LHCN-M2 (cell line): ENCODE results near the gene ATP2A3. TPM values are rescaled to one million over a fixed set of nuclear protein-coding genes. Genes with fewer than 3 reads are reported as not detected.

ENCODE experiments used
- DNase-seq: peaks from one replicate; pipeline ENCODE4 v3.0.0-alpha.2; 2012; ENCODE audit warnings: low read depth
- total RNA-seq: library from RNA; depleted of rRNA; stranded (reverse); fragments of >200 nt; gene quantifications from 2 replicates; pipeline ENCODE4 v1.2.3, GENCODE V29; 2014

Gene ATP2A3
- total RNA-seq, 1 experiment from 2014 or later: 3.8 TPM

GRCh38 chr17:3973495-3974137 is 9.4 kb upstream of the ATP2A3 start:
- DNase-seq: no peak

DNA sequence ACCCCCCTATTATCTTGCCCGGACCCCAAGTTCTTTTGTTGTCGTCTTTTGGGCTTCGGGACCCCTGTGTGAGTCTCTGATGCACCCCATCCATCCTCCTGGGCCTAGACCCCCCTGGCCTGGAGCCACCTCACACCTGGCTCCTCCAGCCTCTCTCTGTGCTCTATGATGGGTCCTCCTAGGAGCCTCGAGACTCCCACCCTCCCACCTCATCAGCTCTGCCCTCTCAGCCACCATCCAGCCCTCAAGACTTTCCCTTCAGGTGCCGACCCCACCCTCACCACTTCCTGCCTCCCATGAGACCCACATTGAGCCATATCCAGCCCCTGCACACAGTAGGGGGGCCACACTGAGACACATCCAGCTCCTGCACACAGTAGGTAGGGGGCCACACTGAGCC is 8.7 kb upstream of the ATP2A3 start:
- no peak for DNase-seq

DNA sequence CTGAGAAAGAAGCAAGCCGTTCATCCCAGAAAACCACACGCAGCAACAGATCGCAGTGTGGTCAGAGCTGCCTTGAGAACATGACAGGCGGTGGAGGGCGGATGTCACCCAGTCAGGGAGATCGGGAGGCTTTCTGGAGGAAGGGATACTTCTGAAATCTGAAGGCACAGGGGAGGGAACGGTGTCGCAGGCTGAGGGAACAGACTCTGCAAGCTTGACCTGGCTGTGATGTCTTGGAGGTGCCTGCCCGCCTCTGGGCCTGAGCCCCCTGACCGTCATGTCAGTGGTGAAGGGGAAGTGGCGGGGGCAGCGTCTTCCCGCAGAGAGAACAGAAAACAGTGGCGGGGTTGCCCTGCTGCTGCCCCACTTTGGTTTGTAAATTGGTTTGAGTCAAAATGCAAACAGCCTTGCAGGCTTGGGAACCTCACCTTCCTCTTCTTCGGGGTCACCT is 8.1 kb upstream of the ATP2A3 start:
- DNase-seq: no peak

DNA sequence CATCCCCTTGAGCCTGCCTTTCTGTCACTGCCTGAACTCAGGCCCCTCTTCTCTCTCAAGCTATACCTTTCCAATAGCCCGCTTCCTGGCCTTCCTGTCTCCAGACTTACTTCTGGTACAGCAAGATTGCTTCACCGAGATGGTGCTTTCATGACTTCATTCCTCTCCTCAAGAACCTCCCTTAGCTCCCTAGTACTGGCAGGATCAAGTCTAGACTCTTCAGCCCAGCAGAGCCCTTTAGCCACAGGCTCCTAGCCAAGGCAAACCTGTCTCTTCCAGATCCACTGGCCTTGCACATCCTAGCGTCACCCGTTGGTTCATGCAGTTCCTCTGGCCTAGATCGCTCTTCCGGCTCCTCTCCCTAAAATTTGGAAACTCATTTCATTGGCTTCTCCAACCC is 6.4 kb upstream of the ATP2A3 start:
- DNase-seq: no peak

GRCh38 chr17:3969963-3970362 is 5.7 kb upstream of the ATP2A3 start:
- no peak for DNase-seq

DNA sequence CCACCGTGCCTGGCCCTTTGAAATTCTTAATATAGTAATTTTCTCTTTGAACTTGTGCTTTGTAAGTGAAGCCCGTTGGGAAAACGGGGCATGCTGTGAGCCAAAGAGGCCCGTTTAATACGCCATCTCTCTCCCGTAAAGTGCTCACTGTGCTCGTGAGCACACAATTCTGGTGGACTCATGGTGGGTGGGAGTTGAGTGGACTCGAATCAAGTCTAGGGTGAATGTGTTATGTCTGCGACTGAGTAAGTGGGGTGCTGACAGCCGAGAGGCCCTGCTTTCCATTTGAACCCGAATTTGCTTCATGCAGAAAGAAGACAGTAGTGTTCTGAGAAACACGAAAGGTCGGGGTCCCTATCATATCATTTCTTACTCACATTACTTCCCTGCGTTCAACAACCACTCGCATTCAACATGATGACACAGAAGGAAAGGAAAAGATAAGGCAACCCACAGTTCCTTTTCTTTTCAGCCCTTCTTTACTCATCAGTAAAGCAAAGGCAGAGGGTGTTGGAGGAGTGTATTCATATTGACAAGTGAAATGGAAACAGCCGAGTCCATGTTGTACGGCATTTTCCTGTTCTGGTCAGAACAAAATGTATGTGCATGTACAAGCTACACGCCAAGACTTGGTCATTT is 4.8 kb upstream of the ATP2A3 start:
- DNase-seq: no peak

DNA sequence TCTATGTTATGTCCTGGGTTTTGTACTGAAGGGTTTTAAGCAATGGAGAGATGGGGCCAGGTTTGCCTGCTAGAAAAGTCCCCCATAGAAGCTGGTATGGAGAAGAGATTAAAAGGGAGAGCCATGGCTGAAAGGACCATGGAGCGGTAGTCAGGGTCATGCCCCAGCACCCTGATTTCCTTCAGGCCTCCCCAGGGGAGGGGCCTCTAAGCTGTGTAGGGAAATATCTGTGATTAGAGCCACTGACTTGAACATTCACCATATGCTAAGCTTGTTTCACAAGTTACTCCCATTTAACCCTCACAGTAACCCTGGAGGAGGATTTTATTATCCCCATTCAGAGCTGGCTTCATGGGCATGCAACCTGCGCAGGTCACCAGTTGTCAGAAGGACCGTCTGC is 3.8 kb upstream of the ATP2A3 start:
- no peak for DNase-seq

DNA sequence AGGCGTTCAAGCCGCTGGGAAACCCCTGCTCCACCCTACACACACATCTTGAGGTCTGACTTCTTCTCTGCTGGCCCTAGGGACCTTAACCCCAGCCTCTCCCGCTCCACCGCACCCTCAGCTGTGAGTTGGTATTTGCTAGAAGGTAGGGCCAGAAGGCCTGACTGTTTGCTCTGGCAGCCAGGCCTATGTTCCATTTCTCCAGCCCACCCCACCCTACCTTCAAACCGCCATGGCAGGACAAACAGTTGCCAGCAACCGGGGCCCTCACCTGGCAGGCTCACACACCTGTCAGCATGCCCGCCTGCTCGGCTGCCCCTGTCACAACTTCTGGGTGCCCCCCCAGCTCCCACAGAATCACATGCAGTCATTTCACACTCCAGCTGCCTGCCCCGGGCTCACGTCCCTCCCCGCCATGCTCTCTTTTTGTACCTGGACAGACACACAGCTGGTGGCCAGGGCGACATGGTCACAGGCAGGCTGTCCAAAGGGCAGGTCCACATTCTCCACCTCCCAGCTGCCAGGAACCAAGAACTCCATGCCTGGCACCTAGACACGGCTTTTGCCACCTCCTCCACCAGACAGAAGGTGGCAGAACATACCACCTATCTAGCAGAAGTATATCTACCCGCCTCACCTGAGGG is 2.6 kb upstream of the ATP2A3 start:
- DNase-seq: no peak

GRCh38 chr17:3965118-3965800 is 1.0 kb upstream of the ATP2A3 start:
- DNase-seq: peak; percentile 44

DNA sequence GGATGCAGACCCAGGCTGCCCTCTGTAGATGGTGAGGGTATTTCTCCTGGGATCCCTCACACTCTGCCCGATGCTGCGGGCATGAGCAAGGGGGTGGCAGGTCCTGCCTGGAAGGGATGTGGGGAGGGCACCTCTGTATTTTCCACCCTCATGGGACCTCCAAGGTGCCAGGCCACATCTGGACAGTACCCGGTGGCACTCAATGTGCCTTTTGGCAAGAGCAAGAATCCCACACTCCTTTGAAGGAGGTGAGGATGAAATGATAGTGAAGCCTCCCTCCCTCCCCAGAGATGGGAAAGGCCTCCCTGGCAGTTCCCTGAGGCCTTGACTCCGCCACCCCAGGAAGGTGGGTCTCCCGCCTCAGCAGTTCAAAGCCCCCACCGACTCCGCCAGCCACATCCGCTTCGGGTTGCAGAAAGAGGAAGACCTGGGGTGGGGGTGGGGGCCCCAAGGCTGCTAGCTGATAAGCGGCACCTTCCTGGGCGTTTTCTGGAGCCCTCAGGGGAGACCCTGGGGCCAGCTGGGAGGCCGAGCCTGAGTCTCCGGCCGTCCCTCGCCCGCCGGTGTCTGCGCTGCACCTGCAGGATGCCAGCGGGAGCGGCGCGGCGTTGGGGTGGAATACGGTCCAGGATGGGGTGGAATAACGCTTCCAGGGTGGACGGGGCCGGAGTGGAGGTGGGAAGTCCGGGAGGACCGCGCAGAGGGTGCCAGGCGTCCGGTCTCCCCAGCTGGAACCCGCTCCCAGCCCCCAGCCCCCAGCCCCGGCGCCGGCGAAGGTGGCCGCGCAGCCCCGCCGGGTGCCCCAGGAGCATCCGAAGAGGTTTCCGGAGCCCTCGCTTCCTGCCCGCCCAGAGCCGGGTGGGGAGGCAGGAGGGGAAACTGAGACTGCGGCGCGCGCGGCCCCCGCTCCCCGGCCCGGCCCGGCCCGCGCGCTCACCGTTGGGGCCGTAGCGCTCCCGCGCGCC is 718 bp downstream of the ATP2A3 start:
- no peak for DNase-seq

DNA sequence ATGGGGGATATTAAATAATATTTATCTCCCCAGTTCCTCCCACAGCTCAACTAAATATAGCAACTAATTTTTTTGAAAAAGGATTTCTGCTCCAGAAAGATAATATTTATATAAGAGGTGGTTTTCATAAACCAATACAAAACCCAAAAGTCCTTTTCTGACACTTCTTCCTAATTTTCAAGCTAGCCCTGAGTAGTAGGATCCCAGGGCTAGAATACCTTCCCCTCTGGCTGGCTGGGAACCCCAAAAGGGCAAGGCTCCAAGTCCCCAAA is 1.3 kb downstream of the ATP2A3 start:
- no peak for DNase-seq

DNA sequence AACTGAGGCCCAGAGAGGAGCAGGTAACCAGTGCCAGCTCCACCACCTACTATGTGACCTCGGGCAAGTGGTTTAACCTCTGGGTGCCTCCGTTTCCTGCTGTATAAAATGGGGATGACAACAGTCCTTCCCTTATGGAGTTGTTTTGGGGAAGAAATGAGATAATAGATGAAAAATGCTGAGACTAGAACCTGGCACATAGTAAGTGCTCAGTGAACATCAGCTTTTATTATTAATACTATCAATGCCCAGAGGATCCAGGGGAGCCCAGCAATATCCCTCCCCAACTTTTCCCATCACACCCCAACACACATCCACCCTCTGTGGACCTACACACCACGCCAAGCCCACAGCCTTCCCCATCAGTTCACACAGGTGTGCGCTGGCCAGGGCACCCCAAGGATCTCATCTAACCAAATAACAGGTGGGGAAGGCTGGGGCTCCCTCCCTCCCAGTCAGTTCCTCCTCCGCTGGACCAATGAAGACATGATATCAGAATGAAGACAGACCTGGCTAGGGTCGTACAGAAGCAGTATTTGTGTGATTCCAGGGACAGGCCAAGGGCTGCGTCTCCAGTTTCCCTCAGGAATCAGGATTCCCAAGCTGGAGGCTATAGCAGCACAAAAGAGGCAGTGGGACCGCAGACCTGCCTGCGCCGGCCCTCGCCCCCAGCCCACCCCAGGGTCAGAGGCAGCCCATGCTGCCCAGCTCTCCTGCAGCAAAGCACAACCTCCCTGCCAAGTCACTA is 1.8 kb downstream of the ATP2A3 start:
- DNase-seq: no peak

GRCh38 chr17:3961564-3962047 is 2.6 kb downstream of the ATP2A3 start:
- peak; percentile 42 for DNase-seq

- peak; percentile 89 for DNase-seq
Measured at GRCh38 chr17:3960764-3961163, 3.5 kb downstream of the ATP2A3 start.

- DNase-seq: no peak
Measured at GRCh38 chr17:3959921-3960601, 4.2 kb downstream of the ATP2A3 start.

- DNase-seq: peak; percentile 96
Measured at GRCh38 chr17:3959295-3959899, 4.8 kb downstream of the ATP2A3 start.

- no peak for DNase-seq
Measured at GRCh38 chr17:3957735-3958599, 6.3 kb downstream of the ATP2A3 start.

DNA sequence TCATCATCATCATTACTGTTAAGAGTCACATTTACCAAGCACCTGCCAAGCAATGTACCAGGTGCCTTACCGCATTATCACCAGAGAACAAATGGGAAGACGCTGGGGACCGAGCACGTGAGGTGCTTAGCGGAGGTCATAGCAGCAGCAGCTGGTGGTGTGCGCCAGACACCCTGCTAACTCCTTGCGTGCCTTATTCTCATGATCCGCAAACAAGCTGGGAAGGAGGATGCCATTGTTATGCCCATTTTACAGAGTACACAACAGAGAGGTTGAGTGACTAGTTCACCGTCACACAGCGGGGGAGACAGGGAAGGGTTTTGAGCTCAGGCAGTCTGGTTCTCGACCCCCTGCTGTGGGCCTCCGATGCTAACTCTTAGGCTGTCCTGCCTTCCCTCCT is 7.3 kb downstream of the ATP2A3 start:
- DNase-seq: no peak
